HG03139 (cell line): ENCODE measurements around the gene ING3.
A peak's percentile ranks its signal among the peaks of the same experiment; 100 is the strongest.

Experiments used
- ATAC-seq: cut with Tn5 transposase; IDR thresholded peaks from one replicate; pipeline ENCODE4 v1.9.1; 2021; ENCODE audit not compliant: unreplicated experiment

Gene ING3

DNA sequence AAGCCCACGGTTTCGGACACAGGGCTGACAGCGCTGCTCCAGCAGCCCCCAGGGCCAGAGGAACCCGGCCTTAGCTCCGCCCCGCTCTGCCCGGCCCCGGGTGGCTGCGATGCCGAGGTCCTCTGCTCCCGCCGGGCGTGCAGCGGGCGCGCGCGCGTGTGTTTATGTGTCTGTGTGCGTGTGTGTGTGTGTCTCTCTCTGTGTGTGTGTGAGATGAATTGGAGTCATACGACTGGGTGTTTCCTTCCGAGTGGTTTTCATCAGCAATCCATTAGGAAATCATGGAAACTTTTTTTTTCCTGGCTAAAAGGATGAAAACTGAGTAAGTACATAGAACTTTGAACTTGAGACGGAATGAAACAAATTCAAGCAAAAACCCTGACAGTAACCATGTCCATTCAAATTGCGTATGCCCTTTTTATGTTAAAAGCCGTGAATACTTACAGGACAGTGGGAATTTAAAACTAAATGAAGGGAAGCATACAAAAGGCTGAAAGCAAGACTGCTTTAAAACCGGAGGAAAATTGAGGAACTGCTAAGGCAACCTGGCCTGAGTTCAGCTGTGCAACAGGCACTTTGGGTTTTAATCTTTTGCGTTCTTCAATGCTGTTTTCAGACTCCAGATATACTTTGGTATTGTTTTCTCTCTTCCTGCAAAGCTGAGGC is 38.1 kb downstream of the ING3 start, which contains the start of gene CPED1:
TSS of gene CPED1 (plus strand) at position 121 of the 666 bp plus-strand sequence. CDS start 911 bp downstream, outside the sequence.
- ATAC-seq = peak; percentile 49

DNA sequence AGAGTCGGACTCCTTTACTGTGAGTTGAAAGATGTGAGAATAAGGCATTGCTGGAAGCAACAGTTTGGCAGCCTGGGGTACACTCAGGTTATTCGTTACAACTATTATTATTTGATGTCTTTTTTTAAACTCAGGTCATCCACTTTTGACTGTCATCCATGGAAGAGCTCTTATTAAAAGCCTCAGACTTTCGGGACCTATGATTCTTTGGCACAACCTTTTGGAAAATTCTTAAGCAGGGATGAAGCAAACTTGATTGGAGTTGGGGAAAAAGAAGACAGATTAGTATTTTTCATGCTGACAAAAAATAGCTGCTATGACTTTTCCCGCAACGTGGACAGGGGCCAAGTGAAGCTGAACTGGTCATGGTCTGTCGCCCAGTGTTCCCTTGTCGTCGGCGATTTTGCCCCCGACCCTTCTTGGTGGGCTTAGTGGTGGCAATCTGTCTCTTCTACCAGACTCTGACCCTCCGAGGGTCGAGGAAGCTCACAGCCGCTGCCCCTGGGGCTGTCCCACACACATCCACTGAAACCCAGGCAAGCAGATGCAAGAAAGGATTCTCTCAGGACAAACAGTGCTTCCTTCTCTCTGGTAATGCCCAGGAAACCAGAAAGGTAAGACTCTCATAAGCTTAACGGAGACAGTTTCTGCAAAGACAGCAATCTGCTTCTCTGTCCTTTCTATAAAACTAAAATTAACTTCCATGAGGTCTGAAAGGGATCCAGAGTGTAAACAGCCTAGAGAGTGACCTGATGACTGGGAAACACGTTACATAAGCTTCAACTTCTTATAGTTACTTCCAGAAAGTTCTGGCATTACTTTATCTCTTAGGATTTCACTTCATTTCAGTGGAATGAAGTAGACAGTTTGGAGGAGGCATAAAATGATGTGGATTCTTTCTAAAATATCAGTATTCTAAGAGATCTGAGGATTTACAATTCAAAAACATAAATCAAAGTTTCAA is 39.0 kb downstream of the ING3 start:
- no peak for ATAC-seq

DNA sequence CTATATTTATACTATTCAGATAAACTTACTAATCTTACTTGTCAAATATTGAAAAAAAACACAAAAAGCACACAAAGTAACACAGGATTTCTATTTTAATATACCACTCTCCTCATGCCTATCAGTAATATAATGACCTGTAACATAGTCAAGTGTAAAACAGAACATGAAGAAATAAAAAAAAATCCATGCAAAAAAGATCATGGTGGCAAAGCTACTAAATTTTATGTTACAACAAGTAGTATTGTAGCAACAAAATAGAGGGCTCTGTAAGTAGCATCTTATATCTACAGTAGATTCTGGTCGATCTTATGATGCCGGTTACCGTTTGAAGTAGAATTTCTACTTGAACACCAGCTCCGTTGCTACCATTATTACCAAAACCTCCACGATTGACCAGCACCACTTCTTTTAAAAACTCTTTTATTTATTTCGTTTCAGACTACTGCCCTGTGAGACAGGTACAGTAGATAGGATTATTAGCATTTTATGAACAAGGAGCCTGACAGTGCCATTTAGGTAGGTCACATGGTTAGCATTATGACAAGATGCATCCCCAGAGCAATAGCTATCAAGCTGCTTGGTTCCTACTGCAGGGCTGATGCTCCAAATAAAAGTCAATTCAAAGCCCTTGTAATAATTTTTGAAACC is 40.0 kb downstream of the ING3 start:
- no peak for ATAC-seq

DNA sequence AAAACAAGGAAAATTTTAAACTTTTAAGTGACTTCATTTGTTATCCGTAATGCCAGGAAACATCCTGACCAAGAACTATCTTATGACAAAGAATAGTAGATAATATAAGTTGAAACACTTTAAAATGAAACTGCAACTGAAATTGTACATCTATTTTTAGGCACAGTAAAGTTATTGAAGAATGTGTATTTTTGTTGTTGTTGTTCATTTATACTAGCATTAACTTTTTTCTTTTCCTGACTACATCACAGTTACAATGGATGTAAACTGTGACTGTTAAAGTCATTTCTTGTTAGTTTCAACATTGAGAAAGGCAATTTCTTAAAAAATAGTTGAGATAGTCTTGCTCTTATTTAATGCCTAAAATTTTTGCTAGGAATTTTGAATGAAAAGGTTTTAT is 40.6 kb downstream of the ING3 start:
- ATAC-seq = no peak

DNA sequence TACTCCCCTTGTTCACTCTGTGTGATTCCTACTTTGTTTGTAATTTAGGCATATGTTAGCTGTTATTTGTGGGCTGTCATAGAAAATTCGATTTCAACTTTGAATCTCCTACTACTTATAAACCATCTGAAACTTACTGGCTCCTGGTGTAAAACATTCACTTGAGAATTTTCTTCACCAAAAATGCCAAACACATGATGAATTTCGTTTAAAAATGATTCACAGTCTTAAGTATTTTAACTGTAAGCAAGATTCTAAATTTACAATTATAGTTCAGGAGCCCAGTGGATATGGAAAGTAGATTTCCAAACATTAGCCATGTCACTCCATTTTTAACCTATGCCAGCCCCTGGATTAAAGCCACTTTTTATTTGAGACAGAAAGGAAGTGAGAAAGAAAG is 41.0 kb downstream of the ING3 start:
- no peak for ATAC-seq

DNA sequence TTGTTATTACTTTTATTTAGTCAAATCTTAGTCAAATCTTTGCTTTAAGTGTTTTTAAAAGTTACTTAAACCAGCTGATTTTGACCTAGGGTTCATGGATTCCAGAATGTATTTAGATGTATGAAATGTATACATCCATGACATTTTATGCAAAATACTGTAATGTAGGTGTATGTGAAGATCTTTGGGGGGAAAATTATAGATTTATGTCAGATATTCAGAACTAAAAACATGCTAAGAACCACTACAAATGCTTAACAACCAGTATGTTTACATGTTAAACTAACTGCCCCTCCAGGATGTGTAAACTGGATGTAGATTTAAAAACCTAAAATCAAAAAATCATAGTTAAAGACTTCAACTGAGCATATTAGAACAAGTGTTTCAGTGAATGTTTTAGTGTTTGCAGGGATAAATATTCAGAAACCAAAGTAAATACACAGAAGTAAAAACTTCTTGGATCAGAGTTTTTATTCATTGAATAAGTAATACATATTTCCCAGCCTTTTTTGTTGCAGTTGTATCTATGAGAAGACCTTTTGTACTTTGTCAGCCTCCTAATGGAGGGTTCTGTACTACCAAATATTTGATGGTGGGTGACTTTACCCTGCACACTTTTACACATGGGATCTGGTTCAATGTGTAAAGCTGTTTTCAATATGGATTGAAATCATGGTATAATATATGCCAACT is 41.8 kb downstream of the ING3 start:
- ATAC-seq = no peak

DNA sequence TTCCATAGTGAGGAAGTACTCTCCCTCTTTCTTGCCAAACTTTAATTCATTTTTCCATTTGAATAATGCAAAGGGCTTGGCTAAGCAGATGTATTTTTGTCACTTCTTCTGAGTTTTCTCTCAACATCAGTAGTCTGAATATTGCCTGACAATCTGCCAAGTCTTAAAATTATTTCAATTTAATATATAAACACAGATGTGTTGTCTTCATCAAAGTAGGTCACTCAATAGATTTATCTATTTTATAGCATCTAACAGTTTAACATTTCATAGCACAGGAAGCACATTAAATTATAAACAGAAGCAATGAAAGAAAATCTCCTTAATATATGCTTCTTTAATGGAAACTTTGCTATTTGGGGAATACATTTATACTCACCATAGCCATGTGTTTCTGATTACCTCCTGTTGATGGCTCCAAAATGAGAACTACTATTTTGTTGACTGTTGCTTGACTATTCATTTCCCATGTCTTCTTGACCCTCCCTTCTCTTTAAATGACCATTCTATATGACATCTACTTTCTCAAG is 42.5 kb downstream of the ING3 start:
- ATAC-seq = no peak

DNA sequence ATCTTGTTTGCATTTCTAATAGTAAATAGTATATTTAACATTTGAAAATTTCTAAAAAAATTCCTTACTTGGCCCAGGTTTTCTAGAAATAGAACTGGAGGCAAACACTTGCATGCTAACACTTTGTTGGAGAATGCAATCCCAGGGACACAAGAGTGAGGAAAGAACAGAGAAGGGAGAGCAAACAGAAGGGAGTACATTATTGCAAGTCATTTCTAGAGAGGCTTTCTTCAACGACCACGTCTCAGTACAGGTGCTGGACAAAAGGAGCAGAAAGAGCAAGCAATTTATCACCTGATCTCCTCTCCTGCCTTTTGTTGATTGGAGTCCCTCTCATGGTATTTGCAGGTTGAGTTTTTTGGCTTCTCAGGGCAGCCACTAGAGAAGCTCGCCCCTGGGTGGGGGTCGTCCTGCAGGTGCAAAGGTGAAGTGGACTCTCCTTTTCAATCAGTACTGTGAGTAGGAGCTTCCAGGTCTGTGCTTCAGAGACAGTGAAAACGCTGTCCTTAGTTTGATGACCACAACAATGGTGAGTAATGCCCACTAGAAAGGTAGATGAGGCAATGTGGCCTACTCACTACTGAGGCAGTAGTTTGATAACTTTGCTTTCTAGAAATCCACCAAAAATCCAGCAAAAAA is 43.1 kb downstream of the ING3 start:
- no peak for ATAC-seq

DNA sequence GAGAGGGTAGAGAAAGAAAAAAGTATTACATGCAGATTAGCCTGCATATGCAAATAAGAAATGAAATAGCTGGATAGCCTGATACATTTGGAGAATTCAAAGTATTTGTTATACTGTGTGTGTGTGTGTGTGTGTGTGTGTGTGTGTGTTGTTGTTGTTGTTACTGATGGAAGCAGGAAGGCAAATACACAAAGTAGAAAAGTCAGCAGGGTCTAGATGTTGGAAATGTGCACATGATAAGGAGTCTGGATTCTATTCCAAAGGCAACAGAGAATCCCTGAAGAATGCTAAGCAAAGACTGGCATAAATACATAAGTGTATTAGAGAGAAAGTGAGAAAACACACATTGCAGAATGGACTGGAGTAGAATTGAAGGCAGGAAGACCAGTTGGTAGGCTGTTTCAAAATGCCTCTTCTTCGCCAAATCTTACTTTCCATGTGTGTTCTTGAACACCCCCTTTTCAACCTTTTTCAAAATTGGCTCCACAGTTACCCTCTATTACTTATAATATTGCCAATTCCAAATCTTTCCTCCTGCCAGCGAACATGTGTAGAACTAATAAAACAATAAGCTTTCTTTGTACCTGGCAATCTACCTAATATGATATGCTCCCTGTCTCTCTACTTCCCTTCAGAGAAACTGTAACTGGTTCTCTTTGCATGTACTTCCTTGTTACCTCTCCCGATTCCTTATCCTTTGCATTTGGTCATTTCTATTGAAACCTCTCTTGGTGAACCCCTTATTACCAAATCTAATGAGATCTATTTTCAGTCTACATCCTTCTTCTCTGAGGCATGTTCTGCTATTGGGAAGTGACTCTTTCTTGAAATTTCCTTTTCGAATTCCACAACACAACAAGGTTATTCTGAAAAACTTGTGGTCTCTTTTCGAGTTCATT is 44.2 kb downstream of the ING3 start:
- ATAC-seq = no peak

DNA sequence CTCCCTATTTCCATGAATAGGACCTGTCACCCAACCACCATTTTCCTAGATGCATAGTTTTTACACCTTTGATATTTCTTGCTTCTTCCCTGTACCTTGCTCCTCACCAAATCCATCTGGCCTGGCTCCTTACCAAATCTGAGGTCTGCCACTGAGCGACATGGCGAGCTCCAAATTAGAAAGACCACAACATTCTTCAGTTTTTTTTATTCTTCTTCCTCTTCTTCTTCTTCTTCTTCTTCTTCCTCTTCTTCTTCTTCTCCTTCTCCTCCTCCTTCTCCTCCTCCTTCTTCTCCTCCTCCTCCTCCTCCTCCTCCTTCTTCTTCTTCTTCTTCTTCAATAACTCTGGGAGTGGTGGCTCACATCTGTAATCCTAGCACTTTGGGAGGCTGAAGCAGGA is 45.1 kb downstream of the ING3 start:
- ATAC-seq = no peak

DNA sequence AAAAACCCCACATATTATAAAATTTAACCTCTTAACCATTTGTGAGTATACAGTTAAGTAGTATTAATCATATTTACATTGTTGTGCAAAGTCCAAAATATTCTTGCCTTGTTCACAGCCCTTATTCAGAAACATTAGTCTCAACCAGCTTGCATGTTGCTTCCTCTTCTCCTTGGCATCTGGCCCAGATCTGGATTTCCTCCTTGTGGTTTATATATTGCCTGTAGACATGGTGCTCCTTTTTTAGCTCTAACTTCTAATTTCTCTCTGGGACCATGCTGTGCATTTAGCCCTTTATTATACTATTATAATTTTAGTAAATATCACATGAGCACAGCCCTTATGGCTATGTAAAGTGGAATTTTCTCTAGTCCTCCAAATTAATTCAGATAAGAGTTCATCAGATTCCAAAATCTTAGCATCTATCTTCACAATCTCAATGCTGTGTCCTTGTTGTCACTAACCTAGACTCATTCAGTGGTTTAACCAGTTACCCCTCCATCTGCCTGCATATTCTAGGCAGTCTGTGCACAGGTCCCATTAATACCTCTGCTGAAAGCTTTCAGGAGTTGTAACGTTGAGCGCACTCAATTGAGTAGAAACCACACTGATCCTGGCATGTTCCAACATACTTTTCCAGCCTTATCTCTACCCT is 45.9 kb downstream of the ING3 start:
- no peak for ATAC-seq

DNA sequence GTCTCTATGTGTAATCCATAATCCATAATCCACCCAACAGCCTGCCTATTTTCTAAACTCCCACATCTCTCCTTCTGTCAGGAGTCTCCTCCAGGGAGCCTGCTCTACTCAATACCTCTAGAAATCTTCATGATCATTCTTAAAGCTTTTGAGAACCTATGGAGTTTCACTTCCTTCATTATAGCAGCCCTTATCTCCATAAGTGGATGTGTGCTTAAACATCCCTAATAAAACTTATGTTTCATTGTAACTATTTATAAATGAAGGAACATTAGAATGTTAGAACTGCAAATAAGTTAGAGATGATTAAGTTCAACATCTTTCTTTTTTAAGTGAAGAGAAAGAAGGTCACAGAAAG is 46.4 kb downstream of the ING3 start:
- ATAC-seq = no peak

DNA sequence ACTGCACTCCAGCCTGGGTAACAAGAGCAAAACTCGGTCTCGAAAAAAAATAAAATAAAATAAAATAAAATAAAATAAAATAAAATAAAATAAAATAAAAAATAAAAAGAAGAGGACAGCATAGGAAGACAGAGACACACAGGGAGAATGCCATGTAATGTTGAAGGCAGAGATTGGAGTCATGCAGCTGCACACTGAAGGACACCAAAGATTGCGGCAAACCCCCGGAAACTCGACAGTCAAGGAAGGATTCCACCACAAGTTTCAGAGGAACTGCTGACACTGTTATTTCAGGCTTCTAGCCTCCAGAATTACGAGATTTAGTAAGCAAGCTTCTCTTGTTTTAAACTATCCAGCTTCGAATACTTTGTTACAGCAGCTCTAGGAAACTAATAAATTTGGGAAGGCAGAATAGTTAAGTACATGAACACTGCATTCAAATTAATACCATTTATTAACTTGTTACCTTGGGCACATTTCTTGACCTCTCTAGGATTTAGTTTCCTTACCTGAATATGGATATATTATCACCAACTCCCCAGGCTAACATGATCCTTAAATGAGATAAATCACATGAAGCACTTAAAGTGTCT is 47.4 kb downstream of the ING3 start:
- ATAC-seq = no peak

DNA sequence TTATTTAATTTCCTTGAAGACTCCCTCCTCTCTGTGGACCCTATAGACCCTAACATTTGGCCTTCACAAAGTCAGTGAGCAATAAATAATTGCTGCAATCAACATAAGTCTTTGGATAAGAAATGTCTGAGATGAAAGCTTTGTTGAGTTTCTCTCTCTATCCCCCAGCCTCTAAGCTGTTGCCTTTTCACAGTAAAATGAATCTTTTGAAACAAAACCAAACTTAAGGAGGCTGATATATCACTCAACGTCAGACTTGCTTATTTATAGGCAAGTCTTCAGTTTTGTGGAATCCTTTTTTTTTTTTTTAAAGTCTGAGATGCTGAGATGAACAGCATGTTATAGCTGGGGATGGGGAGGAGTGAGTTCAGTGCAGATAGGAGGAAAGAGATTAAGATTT is 47.9 kb downstream of the ING3 start:
- no peak for ATAC-seq

DNA sequence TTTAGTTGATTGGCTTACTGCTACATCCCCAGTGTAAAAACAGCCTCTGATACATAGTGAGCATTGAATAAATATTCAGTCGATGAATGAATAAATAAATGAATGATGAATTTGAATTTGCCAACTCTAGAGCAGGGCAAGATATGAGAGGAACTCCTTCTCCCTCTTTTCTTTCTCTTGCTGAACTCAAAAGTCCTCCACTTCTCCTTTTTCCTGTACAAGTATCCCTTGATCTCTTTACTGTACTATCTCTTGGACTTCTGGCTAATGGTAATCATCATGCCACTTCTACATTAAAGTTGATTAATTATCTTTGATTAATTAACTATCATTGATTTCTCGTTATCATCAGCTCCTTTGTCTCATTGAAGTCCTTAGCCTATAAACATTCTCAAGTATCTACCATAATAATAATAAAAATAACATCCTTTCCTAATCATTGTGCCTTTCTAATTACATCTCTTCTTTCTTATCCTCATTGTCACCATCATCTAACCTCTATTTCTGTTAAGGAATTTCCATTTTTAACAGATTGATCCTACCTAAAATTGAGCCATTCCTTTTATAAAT is 48.5 kb downstream of the ING3 start:
- ATAC-seq = no peak

DNA sequence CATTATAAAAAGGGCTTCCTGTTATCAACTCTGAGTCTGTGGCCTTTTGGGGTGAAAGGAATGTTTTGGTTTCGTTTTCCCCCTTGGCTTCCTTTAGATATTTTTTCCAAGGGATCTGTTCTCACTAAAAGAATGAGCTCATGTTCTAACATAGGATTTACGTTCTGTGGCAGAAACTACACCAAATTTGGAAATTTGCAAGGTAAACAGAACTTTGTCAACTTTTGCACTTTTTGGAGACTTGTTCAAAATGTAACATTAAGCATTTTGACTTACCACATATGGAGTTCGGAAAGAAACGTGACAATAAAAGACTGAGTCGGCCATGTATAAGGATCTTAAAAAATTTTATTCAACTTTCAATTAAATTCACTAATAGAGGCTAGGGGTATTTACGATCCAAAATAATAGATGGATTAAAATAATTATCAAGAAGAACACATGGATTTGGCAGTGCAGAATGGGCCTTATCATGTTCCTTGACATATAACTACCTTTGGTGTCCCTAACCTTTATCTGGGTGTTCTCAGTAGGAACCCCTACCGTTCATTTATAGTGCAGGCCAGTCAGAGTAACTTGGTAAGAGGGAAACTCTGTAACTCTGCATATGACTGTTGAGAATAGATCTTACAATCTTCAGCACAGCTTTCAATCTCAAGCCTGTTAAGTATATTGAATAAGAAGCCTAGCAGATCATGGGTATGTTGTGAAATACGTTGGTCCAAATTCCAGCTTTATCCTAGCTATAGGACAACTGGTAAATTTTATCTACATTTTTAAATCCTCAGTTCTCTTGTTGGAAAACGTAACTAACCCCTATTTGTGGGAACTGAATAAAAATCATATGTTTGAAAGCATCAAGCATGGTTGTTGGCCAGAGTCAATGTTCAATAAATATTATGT is 49.8 kb downstream of the ING3 start:
- no peak for ATAC-seq

DNA sequence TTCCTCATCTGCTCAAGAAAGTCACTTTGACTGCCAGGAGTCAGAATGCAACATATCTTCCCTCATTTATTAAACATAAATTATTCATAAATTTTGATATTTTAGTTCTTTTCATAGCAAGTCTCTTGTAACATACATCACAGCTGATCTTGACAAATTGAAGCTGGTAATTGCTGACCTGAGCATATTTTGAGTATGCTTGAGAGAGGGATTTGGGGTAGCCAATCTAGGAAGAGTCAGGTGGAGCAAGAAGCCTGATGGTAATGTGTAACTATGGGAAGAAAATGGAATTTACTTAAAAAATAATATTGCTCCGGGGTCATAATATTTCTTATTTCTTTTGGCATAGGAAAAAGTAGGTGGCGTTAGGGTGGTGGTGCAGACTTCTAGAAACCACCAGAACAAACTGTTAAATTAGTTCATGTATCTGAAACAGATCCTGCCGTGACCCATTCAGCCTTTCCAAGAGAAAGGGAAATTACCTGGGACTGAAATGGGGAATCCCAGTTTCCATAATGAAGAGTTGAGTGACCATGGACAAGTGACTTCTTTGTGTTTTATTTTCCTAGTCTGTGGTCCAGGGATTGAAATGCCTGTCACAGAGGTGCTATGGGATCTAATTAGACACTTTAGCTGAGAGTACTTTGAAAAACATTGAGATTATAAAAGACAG is 50.8 kb downstream of the ING3 start:
- ATAC-seq = no peak
